Neural progenitor cell (in vitro differentiated cells): ENCODE data around the gene SCAF8.

Experiments
- CTCF ChIP-seq: fragments of 200-600 bp; sonication (generic); IDR thresholded peaks from 2 replicates; pipeline ENCODE4 v1.5.1; 2017; ENCODE audit warnings: antibody characterized with exemption, mild to moderate bottlenecking
- EZH2phosphoT487 ChIP-seq: fragments of 200-600 bp; sonication (generic); IDR thresholded peaks from 2 replicates; pipeline ENCODE4 v1.6.1; 2017; ENCODE audit warnings: antibody characterized with exemption

GRCh38 chr6:154835307-154835706, 102.1 kb downstream of the SCAF8 start:
- TF ChIP-seq CTCF (no peak), EZH2phosphoT487 (no peak)
